NCI-H1105 treated with DMSO at 0.1 percent for 48 hours (cell line): ENCODE data around the gene SPPL2A.
"Not testable (repeated sequence)": the region's sequence is repeated elsewhere in the genome, so short reads cannot be mapped to it uniquely, and the experiment has no call there.

ENCODE experiments used
- DNase-seq: peaks from one replicate; lab custom pipeline; 2025; lab: John Stamatoyannopoulos, UW

The SPPL2A gene

DNA sequence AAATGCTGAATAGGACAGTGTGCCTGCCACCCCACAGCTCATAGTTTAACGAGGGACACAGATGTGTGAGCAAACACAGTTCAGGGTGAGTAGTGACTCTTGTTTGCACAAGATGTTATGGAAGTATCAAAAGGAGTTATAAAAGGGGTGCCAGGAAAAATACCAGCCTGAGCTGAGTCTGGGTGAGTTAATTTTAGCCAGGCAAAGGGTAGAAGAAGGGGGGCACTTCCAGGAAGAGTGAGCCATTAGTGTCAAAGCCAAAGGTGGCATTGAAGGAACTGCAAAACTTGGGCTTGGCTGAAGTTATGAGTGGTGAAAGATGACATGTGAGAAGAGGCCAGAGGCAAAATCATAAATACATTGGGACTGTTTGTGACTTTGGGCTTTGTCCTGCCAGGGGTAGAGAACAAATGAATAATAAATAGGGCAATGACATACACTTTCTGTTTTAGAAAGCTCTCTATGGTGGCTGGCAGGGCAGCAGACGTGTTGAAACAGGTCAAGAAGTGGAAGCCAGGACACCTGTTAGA lies 1.9 kb upstream of the SPPL2A start:
- no peak for DNase-seq

GRCh38 chr15:50764461-50765194 lies 878 bp downstream of the SPPL2A start:
- peak; percentile 35 for DNase-seq

DNA sequence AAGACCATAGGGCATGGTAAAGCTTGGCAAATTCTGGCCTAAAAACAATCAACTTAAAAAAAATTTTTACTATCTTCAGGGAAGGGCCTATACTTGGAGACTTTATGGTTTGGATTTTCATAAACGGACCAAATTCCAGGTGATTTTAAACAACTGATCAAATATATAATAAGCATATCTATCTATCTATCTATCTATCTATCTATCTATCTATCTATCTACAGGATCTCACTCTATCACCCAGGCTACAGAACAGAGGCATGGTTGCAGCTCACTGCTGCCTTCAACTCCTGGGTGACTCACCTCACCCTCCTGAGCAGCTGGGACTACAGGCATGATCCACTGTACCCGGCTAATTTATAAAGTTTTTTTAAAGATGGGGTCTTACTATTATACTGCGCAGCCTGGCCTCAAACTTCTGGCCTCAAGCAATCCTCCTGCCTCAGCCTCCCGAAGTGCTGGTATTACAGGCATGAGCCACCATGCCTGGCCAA lies 6.7 kb downstream of the SPPL2A start:
- DNase-seq = no peak

- no peak for DNase-seq
Measured at GRCh38 chr15:50753463-50753862, 12.0 kb downstream of the SPPL2A start.

GRCh38 chr15:50751394-50751793 lies 14.1 kb downstream of the SPPL2A start:
- no peak for DNase-seq

- no peak for DNase-seq
Measured at GRCh38 chr15:50750227-50750705, 15.2 kb downstream of the SPPL2A start.

GRCh38 chr15:50747523-50747922 lies 18.0 kb downstream of the SPPL2A start:
- no peak for DNase-seq

- DNase-seq = no peak
Measured at GRCh38 chr15:50744601-50745000, 20.9 kb downstream of the SPPL2A start.

- DNase-seq = no peak
Measured at GRCh38 chr15:50740955-50741354, 24.6 kb downstream of the SPPL2A start.

DNA sequence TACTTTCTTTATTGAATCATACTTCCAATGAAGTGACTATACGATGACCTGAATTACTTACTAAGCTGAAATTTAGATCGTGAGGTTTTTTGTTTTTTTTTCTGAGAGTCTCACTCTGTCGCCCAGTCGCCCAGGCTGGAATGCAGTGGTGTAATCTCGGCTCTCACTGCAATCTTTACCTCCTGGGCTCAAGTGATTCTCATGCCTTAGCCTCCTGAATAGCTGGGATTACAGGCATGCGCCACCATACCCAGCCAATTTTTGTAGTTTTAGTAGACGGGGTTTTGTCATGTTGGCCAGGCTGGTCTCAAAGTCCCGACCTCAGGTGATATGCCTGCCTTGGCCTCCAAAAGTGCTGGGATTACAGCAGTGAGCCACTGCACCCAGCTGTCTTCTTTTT lies 28.7 kb downstream of the SPPL2A start:
- DNase-seq = no peak

- no peak for DNase-seq
Measured at GRCh38 chr15:50735156-50735555, 30.4 kb downstream of the SPPL2A start.

DNA sequence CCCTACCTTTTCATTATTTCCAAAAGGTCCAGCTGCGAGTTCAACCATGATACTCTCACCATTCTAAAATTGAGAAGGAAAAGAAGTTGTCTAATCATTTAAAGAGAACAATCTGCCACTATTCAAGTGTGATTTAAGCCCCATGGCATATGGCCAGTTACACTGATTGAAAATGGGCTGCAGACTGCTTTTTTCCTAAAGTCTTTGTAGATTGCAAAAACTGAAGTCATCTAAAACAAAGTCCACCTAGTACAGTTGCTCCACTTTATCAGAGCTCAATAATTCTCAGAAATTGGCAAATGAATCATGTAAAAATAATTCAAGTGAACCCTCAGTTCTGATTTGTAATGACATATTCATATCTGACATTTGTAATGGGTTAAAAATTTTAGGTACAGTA lies 39.2 kb downstream of the SPPL2A start:
- DNase-seq = no peak

DNA sequence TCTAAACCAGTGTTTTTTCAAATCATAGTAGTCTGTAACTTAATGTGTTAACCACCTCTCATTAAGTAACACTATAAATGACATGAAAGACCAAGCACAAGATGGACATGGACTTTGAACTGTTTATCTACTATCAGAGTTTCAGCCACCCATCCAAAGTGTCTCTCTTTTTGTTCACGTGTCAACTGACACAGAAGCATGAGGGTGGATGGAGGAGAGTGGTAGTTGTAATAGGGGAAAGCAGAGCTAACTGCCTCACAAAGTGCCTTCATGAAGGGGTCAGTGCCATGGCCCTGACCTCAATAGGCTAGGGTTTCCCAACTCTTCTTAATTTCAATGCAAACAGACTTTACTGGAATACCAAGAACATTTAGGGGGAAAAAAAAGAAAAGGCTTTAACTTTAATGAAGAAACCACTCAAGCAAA lies 46.8 kb downstream of the SPPL2A start:
- DNase-seq = no peak

- DNase-seq = no peak
Measured at GRCh38 chr15:50712018-50712417, 53.5 kb downstream of the SPPL2A start.

GRCh38 chr15:50710585-50710984 lies 54.9 kb downstream of the SPPL2A start:
- DNase-seq = no peak

DNA sequence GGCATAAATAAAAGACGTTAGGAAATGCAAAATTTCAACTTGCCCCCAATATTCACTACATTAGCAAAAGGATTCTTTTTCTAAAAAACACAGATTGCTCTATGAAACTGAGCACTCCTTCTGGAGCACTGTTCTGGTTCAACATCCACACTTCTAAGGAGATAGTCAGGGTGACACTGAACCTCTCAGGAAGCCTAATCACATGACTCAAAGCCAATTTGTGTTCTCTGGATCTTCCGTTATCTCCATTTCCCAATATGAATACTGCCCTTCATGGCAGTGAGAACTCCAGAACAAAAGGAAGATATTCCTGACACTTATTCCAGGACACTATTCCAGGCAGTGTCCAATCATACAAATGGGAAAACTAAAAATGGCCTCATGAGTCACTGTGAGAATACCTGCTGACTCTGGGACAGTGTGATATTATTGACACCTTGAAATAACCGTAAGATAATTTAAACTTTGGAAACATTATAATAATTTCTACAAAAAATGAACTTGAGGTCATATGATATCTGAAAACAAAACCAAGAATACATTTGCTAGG lies 57.6 kb downstream of the SPPL2A start:
- DNase-seq = no peak

GRCh38 chr15:50702762-50703334 lies 62.7 kb downstream of the SPPL2A start:
- DNase-seq = no peak

GRCh38 chr15:50698101-50698500 lies 67.4 kb downstream of the SPPL2A start:
- DNase-seq = no peak

DNA sequence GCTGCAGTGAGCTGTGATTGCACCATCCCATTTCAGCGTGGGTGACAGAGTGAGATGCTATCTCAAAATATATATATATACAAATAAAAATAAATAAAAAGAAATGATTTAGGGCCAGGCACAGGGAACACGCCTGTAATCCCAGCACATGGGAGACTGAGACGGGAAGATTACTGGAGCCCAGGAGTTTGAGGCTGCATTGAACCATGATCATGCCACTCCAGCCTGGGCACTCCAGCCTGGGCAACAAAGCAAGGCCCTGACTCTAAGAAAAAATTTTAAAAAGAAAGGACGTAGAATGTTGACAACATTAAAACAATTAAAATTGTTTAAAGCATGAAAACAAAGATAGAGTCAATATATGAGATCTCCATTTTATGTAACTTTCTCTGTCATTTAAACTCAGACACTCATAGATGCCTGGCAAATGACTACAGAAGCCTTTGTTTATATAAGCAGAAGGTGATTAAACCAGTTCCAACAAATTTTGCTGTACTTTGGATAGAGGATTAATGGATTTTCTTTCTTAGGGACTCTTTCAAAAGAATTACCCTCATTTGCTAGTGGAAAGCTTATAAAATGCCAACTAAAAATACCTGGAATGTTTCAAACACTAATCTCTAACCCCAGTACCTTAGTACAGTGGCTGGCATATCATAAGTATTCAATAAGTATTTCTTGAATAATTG lies 68.3 kb downstream of the SPPL2A start:
- DNase-seq = no peak

DNA sequence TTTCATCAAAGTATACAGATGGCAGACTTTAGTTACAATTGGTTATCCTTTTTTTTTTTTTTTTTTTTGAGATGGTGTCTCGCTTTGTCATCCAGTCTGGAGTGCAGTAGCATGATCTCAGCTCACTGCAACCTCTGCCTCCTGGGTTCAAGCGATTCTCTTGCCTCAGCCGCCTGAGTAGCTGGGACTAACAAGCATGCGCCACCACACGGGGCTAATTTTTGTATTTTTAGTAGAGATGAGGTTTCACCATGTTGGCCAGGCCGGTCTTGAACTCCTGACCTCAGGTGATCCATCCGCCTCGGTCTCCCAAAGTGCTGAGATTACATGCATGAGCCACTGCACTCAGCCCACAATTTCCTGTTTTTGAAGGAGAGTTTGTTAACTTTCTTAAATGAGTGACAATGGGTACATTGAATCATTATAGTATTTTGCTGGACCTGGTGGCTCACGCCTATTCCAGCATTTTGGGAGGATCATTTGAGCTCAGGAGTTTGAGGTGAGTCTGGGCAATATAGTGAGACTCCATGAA lies 70.8 kb downstream of the SPPL2A start:
- DNase-seq = not testable (repeated sequence)

DNA sequence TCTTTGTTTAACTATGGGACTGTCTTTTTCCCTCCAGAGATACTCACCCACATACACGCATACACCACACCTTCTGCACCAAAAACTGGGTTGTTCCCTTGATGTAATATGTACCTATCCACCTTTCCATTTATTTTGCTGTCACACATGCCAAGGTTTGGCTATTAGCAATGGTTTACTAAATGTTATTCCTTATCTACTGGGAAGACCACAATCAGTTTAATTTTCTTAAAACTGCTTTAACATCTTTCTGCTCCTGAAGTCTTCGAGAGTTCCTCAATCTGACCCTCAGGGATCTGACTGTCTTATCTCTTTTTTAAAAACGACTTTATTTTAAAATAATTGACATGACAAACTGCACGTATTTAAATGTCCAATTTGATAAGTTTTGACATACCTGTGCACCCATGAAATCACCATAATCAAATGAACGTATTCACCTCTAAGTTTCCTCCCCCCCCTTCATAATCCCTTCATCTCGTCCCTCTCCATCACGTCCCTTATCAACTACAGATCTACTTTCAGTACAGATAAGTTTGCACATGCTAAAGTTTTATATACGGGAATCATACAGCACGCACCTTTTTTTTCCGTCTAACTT lies 78.1 kb downstream of the SPPL2A start:
- no peak for DNase-seq
